Measurements from ENCODE around the gene CACNA1G.

The CACNA1G gene

GRCh38 chr17:50569592-50569991, 9.1 kb downstream of the CACNA1G start:
- TF ChIP-seq EZH2phosphoT487 (IDR thresholded peaks at IDR 0.05; ENCODE audit: borderline replicate concordance) (no peak), CTCF (conservative IDR thresholded peaks at IDR 0.05; ENCODE audit: low read length) (no peak)
- no peaks in the 10 kb centered on the region for H3K9me3 ChIP-seq (ENCODE audit: insufficient read depth, low read depth, low read length)
- no peak overlapping the region for H3K4me3 ChIP-seq (ENCODE audit: low read length, poor library complexity, severe bottlenecking)
- H3K9ac ChIP-seq (ENCODE audit: low read depth, low read length, poor library complexity, severe bottlenecking) = no peak overlapping the region
- no peaks in the 10 kb centered on the region for H3K27me3 ChIP-seq (ENCODE audit: insufficient read depth, low read length, poor library complexity, severe bottlenecking)
- H4K20me1 ChIP-seq (ENCODE audit: insufficient read depth, low read length, poor library complexity, severe bottlenecking) = no peaks in the 10 kb centered on the region
- no peak overlapping the region for H2AFZ ChIP-seq (ENCODE audit: low read length)
- H3K4me1 ChIP-seq (ENCODE audit: insufficient read depth, low read length, poor library complexity, severe bottlenecking) = no peaks in the 10 kb centered on the region
- H3K9me2 ChIP-seq (replicated peaks; ENCODE audit: low read depth, low read length) = no peaks in the 10 kb centered on the region
- no peaks in the 10 kb centered on the region for H3K79me2 ChIP-seq (ENCODE audit: insufficient read depth, low read length)
- no peaks in the 10 kb centered on the region for H3K36me3 ChIP-seq (ENCODE audit: insufficient read depth, low read length)
- no peak overlapping the region for H3K4me2 ChIP-seq (ENCODE audit: low read depth, low read length, poor library complexity, severe bottlenecking)
- no peaks in the 10 kb centered on the region for H3F3A ChIP-seq (ENCODE audit: low read depth)

- Histone ChIP-seq H3K27me3 (ENCODE audit: insufficient read depth, low read length, poor library complexity, severe bottlenecking) (no peaks in the 10 kb centered on the region), H3K79me2 (ENCODE audit: insufficient read depth, low read length) (no peaks in the 10 kb centered on the region), H3K36me3 (ENCODE audit: insufficient read depth, low read length) (no peaks in the 10 kb centered on the region), H3F3A (ENCODE audit: low read depth) (no peaks in the 10 kb centered on the region), H3K9me3 (ENCODE audit: insufficient read depth, low read depth, low read length) (no peaks in the 10 kb centered on the region), H3K9ac (ENCODE audit: low read depth, low read length, poor library complexity, severe bottlenecking) (no peak overlapping the region), H3K4me1 (ENCODE audit: insufficient read depth, low read length, poor library complexity, severe bottlenecking) (no peaks in the 10 kb centered on the region), H3K4me2 (ENCODE audit: low read depth, low read length, poor library complexity, severe bottlenecking) (no peak overlapping the region), H3K9me2 (replicated peaks; ENCODE audit: low read depth, low read length) (no peaks in the 10 kb centered on the region), H2AFZ (ENCODE audit: low read length) (no peak overlapping the region), H3K4me3 (ENCODE audit: low read length, poor library complexity, severe bottlenecking) (no peak overlapping the region), H4K20me1 (ENCODE audit: insufficient read depth, low read length, poor library complexity, severe bottlenecking) (no peaks in the 10 kb centered on the region)
- TF ChIP-seq EZH2phosphoT487 (IDR thresholded peaks at IDR 0.05; ENCODE audit: borderline replicate concordance) (no peak), CTCF (conservative IDR thresholded peaks at IDR 0.05; ENCODE audit: low read length) (no peak)
These were observed 9.5 kb downstream of the CACNA1G start for GRCh38 chr17:50570032-50570431.

- Histone ChIP-seq H3K9ac (ENCODE audit: low read depth, low read length, poor library complexity, severe bottlenecking) (no peak overlapping the region), H3K4me2 (ENCODE audit: low read depth, low read length, poor library complexity, severe bottlenecking) (no peak overlapping the region), H2AFZ (ENCODE audit: low read length) (no peak overlapping the region), H3K9me2 (replicated peaks; ENCODE audit: low read depth, low read length) (no peaks in the 10 kb centered on the region), H3K27me3 (ENCODE audit: insufficient read depth, low read length, poor library complexity, severe bottlenecking) (no peaks in the 10 kb centered on the region), H3K4me1 (ENCODE audit: insufficient read depth, low read length, poor library complexity, severe bottlenecking) (no peaks in the 10 kb centered on the region), H3K4me3 (ENCODE audit: low read length, poor library complexity, severe bottlenecking) (no peak overlapping the region), H3F3A (ENCODE audit: low read depth) (no peaks in the 10 kb centered on the region), H4K20me1 (ENCODE audit: insufficient read depth, low read length, poor library complexity, severe bottlenecking) (no peaks in the 10 kb centered on the region), H3K9me3 (ENCODE audit: insufficient read depth, low read depth, low read length) (no peaks in the 10 kb centered on the region), H3K79me2 (ENCODE audit: insufficient read depth, low read length) (no peaks in the 10 kb centered on the region), H3K36me3 (ENCODE audit: insufficient read depth, low read length) (no peaks in the 10 kb centered on the region)
- TF ChIP-seq CTCF (conservative IDR thresholded peaks at IDR 0.05; ENCODE audit: low read length) (no peak), EZH2phosphoT487 (IDR thresholded peaks at IDR 0.05; ENCODE audit: borderline replicate concordance) (no peak)
These were observed 10.0 kb downstream of the CACNA1G start for GRCh38 chr17:50570528-50570927.

All from Loucy (cell line).